GM18526 (cell line): Measurements from ENCODE around the gene DDC.

Experiments used
- POLR2A ChIP-seq: IDR thresholded peaks from 3 replicates; pipeline ENCODE4 v1.6.1; 2011; ENCODE audit not compliant: insufficient read length; ENCODE audit errors: extremely low read depth

The DDC gene

GRCh38 chr7:50594136-50594535 is 28.9 kb upstream of the DDC start:
- no peak for TF ChIP-seq POLR2A

GRCh38 chr7:50592940-50593339 is 27.7 kb upstream of the DDC start:
- TF ChIP-seq POLR2A, result no peak

- no peak for TF ChIP-seq POLR2A
Measured at GRCh38 chr7:50591480-50592438, 26.6 kb upstream of the DDC start.

- TF ChIP-seq POLR2A, result no peak
Measured at GRCh38 chr7:50591098-50591479, 25.9 kb upstream of the DDC start.

- no peak for TF ChIP-seq POLR2A
Measured at GRCh38 chr7:50590535-50590934, 25.3 kb upstream of the DDC start.

- TF ChIP-seq POLR2A, result no peak
Measured at GRCh38 chr7:50589364-50589763, 24.2 kb upstream of the DDC start.

GRCh38 chr7:50588937-50589336 is 23.7 kb upstream of the DDC start:
- TF ChIP-seq POLR2A, result no peak

- no peak for TF ChIP-seq POLR2A
Measured at GRCh38 chr7:50587737-50588136, 22.5 kb upstream of the DDC start.

- TF ChIP-seq POLR2A, result no peak
Measured at GRCh38 chr7:50584793-50585408, 19.7 kb upstream of the DDC start.

- TF ChIP-seq POLR2A, result no peak
Measured at GRCh38 chr7:50584386-50584785, 19.2 kb upstream of the DDC start.

GRCh38 chr7:50580057-50580456 is 14.9 kb upstream of the DDC start:
- no peak for TF ChIP-seq POLR2A

- no peak for TF ChIP-seq POLR2A
Measured at GRCh38 chr7:50577569-50577968, 12.4 kb upstream of the DDC start.

GRCh38 chr7:50567715-50568261 is 2.6 kb upstream of the DDC start:
- TF ChIP-seq POLR2A, result no peak

GRCh38 chr7:50565977-50566376 is 772 bp upstream of the DDC start:
- no peak for TF ChIP-seq POLR2A

GRCh38 chr7:50565559-50565916 is 333 bp upstream of the DDC start:
- no peak for TF ChIP-seq POLR2A

GRCh38 chr7:50564171-50564570 is 1.0 kb downstream of the DDC start:
- TF ChIP-seq POLR2A, result no peak
